ENCODE measurements around the gene ITSN1.
A peak's percentile ranks its signal among the peaks of the same experiment; 100 is the strongest.
"Not testable (repeated sequence)": the region's sequence is repeated elsewhere in the genome, so short reads cannot be mapped to it uniquely, and the experiment has no call there.

Gene ITSN1

GRCh38 chr21:33864150-33864549 lies 221.8 kb downstream of the ITSN1 start:
- no peak for DNase-seq (ENCODE audit: low spot score)

GRCh38 chr21:33865176-33865575 lies 222.9 kb downstream of the ITSN1 start:
- no peak for DNase-seq (ENCODE audit: low spot score)

GRCh38 chr21:33865996-33866575 lies 223.8 kb downstream of the ITSN1 start:
- no peak for DNase-seq (ENCODE audit: low spot score)

DNA sequence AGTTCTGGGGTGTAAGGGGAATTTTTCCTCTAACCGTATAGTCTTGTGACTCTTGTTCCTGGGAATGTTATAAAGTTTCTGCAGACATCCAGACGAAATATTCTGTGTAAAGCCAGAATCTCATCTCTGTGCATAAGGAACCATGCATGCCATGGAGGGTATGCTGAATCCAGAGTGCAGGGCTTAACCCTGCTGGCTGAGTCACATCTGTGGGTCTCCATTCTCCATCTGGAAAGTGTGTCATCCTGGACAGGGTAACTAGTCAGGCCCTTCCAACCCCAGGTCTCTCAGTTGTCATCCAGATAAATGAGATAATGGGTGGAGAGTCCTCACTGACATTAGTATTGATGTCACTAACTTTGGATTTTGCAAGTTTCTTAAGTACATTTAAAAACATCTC lies 224.5 kb downstream of the ITSN1 start:
- no peak for DNase-seq (ENCODE audit: low spot score)

DNA sequence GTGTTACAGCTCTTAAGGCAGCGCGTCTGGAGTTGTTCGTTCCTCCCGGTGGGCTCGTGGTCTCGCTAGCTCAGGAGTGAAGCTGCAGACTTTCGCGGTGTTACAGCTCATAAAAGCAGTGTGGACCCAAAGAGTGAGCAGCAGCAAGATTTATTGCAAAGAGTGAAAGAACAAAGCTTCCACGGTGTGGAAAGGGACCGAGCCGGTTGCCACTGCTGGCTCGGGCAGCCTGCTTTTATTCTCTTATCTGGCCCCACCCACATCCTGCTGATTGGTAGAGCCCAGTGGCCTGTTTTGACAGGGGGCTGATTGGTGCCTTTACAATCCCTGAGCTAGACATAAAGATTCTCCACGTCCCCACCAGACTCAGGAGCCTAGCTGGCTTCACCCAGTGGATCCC lies 225.6 kb downstream of the ITSN1 start:
- not testable (repeated sequence) for DNase-seq (ENCODE audit: low spot score)

DNA sequence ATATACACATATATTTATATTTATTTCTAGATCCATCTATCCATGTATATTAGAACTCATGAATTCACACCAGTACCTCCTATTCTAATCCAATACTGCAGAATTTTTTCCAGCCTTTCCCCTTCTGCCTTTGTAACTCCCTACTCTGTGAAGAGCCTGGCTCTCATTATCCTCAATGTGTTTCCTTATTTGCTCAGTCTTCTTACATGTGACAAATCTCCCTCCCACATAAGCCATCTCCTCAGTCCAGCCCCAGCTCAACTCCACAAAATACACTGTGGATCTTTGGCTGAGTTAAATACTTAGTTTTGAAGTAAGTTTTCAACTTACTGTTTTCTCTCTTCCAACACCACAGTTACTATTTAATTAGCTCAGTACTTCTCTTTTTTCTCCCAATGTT lies 227.6 kb downstream of the ITSN1 start:
- DNase-seq (ENCODE audit: low spot score): no peak

GRCh38 chr21:33870768-33871167 lies 228.5 kb downstream of the ITSN1 start:
- no peak for DNase-seq (ENCODE audit: low spot score)

- no peak for DNase-seq (ENCODE audit: low spot score)
Measured at GRCh38 chr21:33871171-33871570, 228.9 kb downstream of the ITSN1 start.

DNA sequence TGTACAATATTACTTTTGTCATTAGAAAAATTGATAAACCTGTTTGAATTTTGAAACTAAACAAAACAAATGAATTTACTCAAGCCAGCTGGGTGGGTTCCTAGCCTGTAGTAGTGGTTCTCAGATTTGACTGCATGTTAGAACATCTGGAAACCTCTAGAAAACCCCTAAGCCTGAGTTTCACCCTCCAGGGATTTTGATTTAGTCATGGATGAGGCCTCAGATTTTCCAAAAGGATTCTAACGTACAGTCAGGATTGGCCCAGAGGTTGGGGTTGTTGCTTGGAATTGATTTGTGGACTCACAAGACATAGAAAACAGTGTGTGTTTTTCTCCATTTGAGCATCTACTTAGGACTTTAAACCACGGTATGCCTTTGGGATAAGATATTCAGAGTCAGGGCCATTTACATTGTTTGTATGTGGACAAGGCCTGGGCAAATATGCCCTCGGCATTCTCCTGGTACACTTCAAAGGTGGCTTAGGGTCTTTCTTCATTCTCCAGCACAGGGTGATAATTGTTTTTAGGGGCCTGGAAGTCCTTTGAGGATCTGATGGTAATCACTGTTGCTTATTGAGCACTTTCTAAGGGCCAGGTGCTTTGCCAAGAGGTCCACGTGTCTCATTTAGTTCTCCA lies 230.7 kb downstream of the ITSN1 start:
- DNase-seq (ENCODE audit: low spot score): no peak

- no peak for DNase-seq (ENCODE audit: low spot score)
Measured at GRCh38 chr21:33874161-33874560, 231.9 kb downstream of the ITSN1 start.

DNA sequence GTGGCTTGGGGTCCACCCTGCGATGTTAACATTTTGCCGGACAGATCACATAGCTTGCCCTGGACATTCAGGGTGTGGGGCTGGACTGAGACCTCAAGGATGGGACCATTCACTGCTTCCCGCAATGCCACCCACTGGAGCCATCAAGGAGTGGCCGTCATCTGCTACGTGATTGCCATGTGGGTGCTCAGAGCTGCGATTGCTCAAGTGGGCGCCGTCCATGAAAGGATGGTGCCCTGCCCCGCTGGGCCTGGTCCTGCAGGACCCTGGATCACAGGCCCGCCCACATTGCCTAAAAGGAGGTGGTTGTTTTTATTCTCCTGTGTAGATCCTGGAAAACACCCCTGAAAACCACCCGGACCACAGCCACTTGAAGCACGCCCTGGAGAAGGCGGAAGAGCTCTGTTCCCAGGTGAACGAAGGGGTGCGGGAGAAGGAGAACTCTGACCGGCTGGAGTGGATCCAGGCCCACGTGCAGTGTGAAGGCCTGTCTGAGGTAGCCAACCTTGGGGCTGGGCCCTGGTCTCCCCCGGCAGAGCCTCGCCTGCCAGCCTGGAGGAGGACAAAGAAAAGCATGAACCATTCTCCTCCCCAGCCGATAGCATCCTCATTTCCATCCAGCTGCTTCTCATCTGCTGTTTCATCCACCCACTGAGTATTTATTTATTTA lies 232.9 kb downstream of the ITSN1 start:
- no peak for DNase-seq (ENCODE audit: low spot score)

GRCh38 chr21:33878824-33879223 lies 236.5 kb downstream of the ITSN1 start:
- no peak for DNase-seq (ENCODE audit: low spot score)

- no peak for DNase-seq (ENCODE audit: low spot score)
Measured at GRCh38 chr21:33880626-33881025, 238.3 kb downstream of the ITSN1 start.

GRCh38 chr21:33881689-33882440 lies 239.6 kb downstream of the ITSN1 start:
- no peak for DNase-seq (ENCODE audit: low spot score)

DNA sequence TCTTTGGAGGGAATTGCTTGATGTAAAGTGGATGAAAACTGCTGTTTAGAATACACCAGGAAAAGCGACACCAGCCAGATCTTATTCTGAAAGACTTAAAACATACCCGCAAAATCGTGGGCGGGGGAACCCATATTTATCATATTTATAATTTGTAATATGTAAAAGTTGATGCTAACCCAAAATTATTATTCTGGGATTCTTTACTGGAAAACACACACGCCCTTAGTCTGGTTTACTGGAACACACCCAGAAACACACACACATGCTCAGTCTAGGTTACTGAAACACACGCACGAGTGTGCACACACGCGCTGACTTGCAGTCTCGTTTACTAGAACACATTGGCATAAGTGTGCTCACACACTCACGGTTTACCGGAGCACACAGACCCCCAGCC lies 240.8 kb downstream of the ITSN1 start:
- no peak for DNase-seq (ENCODE audit: low spot score)

DNA sequence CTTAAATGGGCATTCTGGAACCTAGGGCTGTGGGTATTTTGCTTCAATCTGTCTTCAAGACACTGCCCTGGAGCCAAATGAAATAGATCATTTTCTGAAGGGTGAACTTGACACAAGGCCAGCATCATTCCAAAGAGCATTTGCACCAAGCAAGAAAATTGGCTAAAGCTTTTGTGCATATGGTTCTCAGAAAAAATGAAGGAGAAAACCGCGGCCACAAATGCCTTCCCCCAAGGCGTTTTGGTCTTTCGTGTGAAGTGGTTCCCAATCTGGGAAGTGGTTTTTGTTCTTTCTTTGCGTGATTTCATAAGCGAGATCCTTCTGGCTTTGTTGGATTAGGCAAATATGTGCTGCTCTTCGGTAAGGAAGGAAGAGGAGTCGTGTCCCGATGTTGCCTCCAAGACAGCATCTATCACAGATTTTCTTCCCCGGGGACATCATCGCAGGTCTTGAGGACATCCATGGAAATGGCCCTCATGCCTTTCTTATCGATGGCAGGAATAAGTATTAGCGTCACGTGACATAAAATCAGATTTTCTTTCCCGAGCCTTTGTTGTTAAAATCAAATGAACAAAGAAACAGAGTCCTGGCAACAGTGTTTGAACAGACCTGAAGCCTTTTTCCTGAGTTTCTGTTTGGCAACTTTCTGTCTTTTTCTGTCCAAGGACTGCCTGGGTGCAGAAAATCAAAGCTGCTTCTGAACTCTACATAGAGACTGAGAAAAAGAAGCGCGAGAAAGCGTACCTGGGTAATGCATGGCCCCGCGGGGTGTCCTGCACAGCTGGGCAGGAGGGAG lies 242.3 kb downstream of the ITSN1 start:
- DNase-seq (ENCODE audit: low spot score): no peak

GRCh38 chr21:33885172-33885514 lies 242.8 kb downstream of the ITSN1 start:
- DNase-seq (ENCODE audit: low spot score): no peak

GRCh38 chr21:33886321-33886720 lies 244.0 kb downstream of the ITSN1 start:
- no peak for DNase-seq (ENCODE audit: low spot score)

- no peak for DNase-seq (ENCODE audit: low spot score)
Measured at GRCh38 chr21:33890187-33890586, 247.9 kb downstream of the ITSN1 start.

DNA sequence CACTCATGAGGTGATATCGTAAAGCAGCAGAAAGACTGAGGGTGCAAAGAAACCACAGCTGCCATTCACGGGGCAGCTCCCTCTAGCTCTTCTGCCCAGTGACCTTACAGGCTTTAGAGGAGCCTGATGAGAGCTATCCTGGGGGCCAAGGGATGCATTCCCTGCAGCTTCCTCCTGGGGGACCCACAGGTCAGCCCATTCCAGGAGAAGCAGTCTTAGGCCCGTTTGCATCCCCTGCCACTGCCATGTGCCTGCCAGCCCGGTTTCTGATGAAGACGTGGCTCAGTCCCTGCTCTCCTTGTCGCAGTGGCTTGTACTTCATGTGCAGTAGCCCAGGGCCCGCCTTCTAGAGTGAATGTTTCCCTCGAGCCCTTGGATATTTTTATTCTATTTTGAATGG lies 250.6 kb downstream of the ITSN1 start:
- peak; percentile 27 for DNase-seq (ENCODE audit: low spot score)

DNA sequence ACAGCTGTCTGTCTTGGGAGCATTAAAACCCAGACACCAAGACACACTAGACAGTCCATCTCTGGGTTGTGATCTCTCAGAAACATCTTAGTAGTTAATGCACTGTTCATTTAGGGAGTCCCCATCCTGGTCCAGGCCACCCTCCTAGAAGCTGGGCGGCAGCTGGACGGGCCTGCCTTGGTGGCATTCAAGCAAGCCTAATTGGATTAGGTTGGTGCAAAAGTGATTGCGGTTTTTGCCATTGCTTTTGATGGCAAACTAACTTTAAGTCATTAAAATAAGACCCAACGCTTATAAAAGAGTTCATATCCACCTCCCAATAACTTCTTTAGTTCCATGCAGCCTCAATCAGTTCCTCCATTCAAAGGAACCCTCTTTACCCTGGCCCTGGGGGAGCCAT lies 251.6 kb downstream of the ITSN1 start:
- DNase-seq (ENCODE audit: low spot score): no peak

DNA sequence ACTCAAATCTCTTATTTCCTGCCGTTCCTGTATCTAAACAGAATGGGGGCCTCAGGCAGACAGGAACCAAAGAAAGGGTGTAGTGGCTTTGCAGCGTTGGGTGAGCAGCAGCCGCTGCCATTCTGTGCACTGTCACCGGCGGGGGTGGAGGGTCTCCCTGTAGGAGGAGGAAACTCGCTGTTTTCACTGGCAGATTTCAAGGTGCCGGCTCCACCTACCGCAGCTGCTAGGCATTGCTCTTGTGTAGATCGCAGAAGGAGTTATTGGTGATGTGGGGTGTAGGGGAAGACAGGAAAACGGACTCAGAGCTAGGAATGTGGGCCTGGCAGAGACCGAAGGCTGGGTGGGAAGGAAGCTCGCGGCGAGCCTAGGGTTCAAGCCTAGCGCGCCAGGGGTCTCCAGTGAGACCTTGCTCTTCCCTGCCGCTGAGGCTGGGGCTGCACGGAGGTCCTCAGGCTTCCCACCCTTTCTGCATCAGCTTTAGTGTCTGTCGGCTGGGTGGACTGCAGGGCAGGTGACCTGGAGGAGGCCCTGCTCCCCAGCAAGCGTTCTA lies 252.5 kb downstream of the ITSN1 start:
- peak; percentile 79 for DNase-seq (ENCODE audit: low spot score)

Data from HuH-7 (cell line).